ENCODE results near the gene TFF3.

Gene TFF3

GRCh38 chr21:42282021-42282420, 33.2 kb downstream of the TFF3 start:
- H3K9me3 ChIP-seq (ENCODE audit: control insufficient read depth in 5 of 5, low read length in 5 of 5), result no peaks in the 10 kb centered on the region
- no peak overlapping the region for H3K27ac ChIP-seq (ENCODE audit: low read depth, low read length)
- peaks cover 0 to 4% (median 0%) of the 10 kb centered on the region in 5 donors for H3K27me3 ChIP-seq (ENCODE audit: control insufficient read depth in 5 of 5, insufficient read depth in 4 of 5, low read length in 5 of 5)
- no peaks in the 10 kb centered on the region for H3K4me1 ChIP-seq (ENCODE audit: control insufficient read depth in 5 of 5, insufficient read depth in 5 of 5, low read length in 5 of 5)
- H3K4me3 ChIP-seq (ENCODE audit: low read depth in 1 of 5, low read length in 5 of 5), result no peak overlapping the region
- H3K36me3 ChIP-seq (ENCODE audit: control insufficient read depth in 5 of 5, insufficient read depth in 5 of 5, low read length in 5 of 5), result peaks cover 0 to 70% (median 54%) of the 10 kb centered on the region in 5 donors
- no peak overlapping the region for H3K9ac ChIP-seq (ENCODE audit: low read length in 5 of 5)

GRCh38 chr21:42281181-42281680, 34.0 kb downstream of the TFF3 start:
- Histone ChIP-seq H3K27me3 (ENCODE audit: control insufficient read depth in 5 of 5, insufficient read depth in 4 of 5, low read length in 5 of 5) (peaks cover 0 to 3% (median 0%) of the 10 kb centered on the region in 5 donors), H3K27ac (ENCODE audit: low read depth, low read length) (no peak overlapping the region), H3K9me3 (ENCODE audit: control insufficient read depth in 5 of 5, low read length in 5 of 5) (no peaks in the 10 kb centered on the region), H3K9ac (ENCODE audit: low read length in 5 of 5) (no peak overlapping the region), H3K36me3 (ENCODE audit: control insufficient read depth in 5 of 5, insufficient read depth in 5 of 5, low read length in 5 of 5) (peaks cover 0 to 71% (median 54%) of the 10 kb centered on the region in 5 donors), H3K4me3 (ENCODE audit: low read depth in 1 of 5, low read length in 5 of 5) (no peak overlapping the region), H3K4me1 (ENCODE audit: control insufficient read depth in 5 of 5, insufficient read depth in 5 of 5, low read length in 5 of 5) (peaks cover 0 to 3% (median 0%) of the 10 kb centered on the region in 5 donors)

GRCh38 chr21:42280356-42281180, 34.6 kb downstream of the TFF3 start:
- H3K4me1 ChIP-seq (ENCODE audit: control insufficient read depth in 5 of 5, insufficient read depth in 5 of 5, low read length in 5 of 5), result peaks cover 0 to 6% (median 0%) of the 10 kb centered on the region in 5 donors
- no peak overlapping the region for H3K9ac ChIP-seq (ENCODE audit: low read length in 5 of 5)
- no peak overlapping the region for H3K27ac ChIP-seq (ENCODE audit: low read depth, low read length)
- peaks cover 0 to 68% (median 52%) of the 10 kb centered on the region in 5 donors for H3K36me3 ChIP-seq (ENCODE audit: control insufficient read depth in 5 of 5, insufficient read depth in 5 of 5, low read length in 5 of 5)
- H3K27me3 ChIP-seq (ENCODE audit: control insufficient read depth in 5 of 5, insufficient read depth in 4 of 5, low read length in 5 of 5), result peaks cover 0 to 3% (median 0%) of the 10 kb centered on the region in 5 donors
- H3K9me3 ChIP-seq (ENCODE audit: control insufficient read depth in 5 of 5, low read length in 5 of 5), result no peaks in the 10 kb centered on the region
- no peak overlapping the region for H3K4me3 ChIP-seq (ENCODE audit: low read depth in 1 of 5, low read length in 5 of 5)

GRCh38 chr21:42279888-42280287, 35.3 kb downstream of the TFF3 start:
- Histone ChIP-seq H3K4me1 (ENCODE audit: control insufficient read depth in 5 of 5, insufficient read depth in 5 of 5, low read length in 5 of 5) (peaks cover 0 to 6% (median 0%) of the 10 kb centered on the region in 5 donors), H3K27me3 (ENCODE audit: control insufficient read depth in 5 of 5, insufficient read depth in 4 of 5, low read length in 5 of 5) (peaks cover 0 to 3% (median 0%) of the 10 kb centered on the region in 5 donors), H3K36me3 (ENCODE audit: control insufficient read depth in 5 of 5, insufficient read depth in 5 of 5, low read length in 5 of 5) (peaks cover 0 to 74% (median 55%) of the 10 kb centered on the region in 5 donors), H3K4me3 (ENCODE audit: low read depth in 1 of 5, low read length in 5 of 5) (no peak overlapping the region), H3K27ac (ENCODE audit: low read depth, low read length) (no peak overlapping the region), H3K9ac (ENCODE audit: low read length in 5 of 5) (no peak overlapping the region), H3K9me3 (ENCODE audit: control insufficient read depth in 5 of 5, low read length in 5 of 5) (no peaks in the 10 kb centered on the region)

- Histone ChIP-seq H3K27me3 (ENCODE audit: control insufficient read depth in 5 of 5, insufficient read depth in 4 of 5, low read length in 5 of 5) (peaks cover 0 to 3% (median 0%) of the 10 kb centered on the region in 5 donors), H3K36me3 (ENCODE audit: control insufficient read depth in 5 of 5, insufficient read depth in 5 of 5, low read length in 5 of 5) (peaks cover 0 to 72% (median 50%) of the 10 kb centered on the region in 5 donors), H3K4me3 (ENCODE audit: low read depth in 1 of 5, low read length in 5 of 5) (no peak overlapping the region), H3K4me1 (ENCODE audit: control insufficient read depth in 5 of 5, insufficient read depth in 5 of 5, low read length in 5 of 5) (peaks cover 0 to 6% (median 0%) of the 10 kb centered on the region in 5 donors), H3K27ac (ENCODE audit: low read depth, low read length) (no peak overlapping the region), H3K9me3 (ENCODE audit: control insufficient read depth in 5 of 5, low read length in 5 of 5) (no peaks in the 10 kb centered on the region), H3K9ac (ENCODE audit: low read length in 5 of 5) (no peak overlapping the region)
Measured at GRCh38 chr21:42279341-42279871, 35.8 kb downstream of the TFF3 start.

GRCh38 chr21:42278451-42279149, 36.6 kb downstream of the TFF3 start:
- H3K27me3 ChIP-seq (ENCODE audit: control insufficient read depth in 5 of 5, insufficient read depth in 4 of 5, low read length in 5 of 5), result peaks cover 0 to 3% (median 0%) of the 10 kb centered on the region in 5 donors
- no peak overlapping the region for H3K4me3 ChIP-seq (ENCODE audit: low read depth in 1 of 5, low read length in 5 of 5)
- H3K9me3 ChIP-seq (ENCODE audit: control insufficient read depth in 5 of 5, low read length in 5 of 5), result no peaks in the 10 kb centered on the region
- peaks cover 0 to 73% (median 52%) of the 10 kb centered on the region in 5 donors for H3K36me3 ChIP-seq (ENCODE audit: control insufficient read depth in 5 of 5, insufficient read depth in 5 of 5, low read length in 5 of 5)
- peaks cover 0 to 6% (median 0%) of the 10 kb centered on the region in 5 donors for H3K4me1 ChIP-seq (ENCODE audit: control insufficient read depth in 5 of 5, insufficient read depth in 5 of 5, low read length in 5 of 5)
- H3K27ac ChIP-seq (ENCODE audit: low read depth, low read length), result no peak overlapping the region
- H3K9ac ChIP-seq (ENCODE audit: low read length in 5 of 5), result no peak overlapping the region

- H3K27me3 ChIP-seq (ENCODE audit: control insufficient read depth in 5 of 5, insufficient read depth in 4 of 5, low read length in 5 of 5), result peaks cover 0 to 3% (median 0%) of the 10 kb centered on the region in 5 donors
- H3K9me3 ChIP-seq (ENCODE audit: control insufficient read depth in 5 of 5, low read length in 5 of 5), result no peaks in the 10 kb centered on the region
- peaks cover 0 to 6% (median 0%) of the 10 kb centered on the region in 5 donors for H3K4me1 ChIP-seq (ENCODE audit: control insufficient read depth in 5 of 5, insufficient read depth in 5 of 5, low read length in 5 of 5)
- no peak overlapping the region for H3K4me3 ChIP-seq (ENCODE audit: low read depth in 1 of 5, low read length in 5 of 5)
- no peak overlapping the region for H3K9ac ChIP-seq (ENCODE audit: low read length in 5 of 5)
- peaks cover 0 to 75% (median 55%) of the 10 kb centered on the region in 5 donors for H3K36me3 ChIP-seq (ENCODE audit: control insufficient read depth in 5 of 5, insufficient read depth in 5 of 5, low read length in 5 of 5)
- no peak overlapping the region for H3K27ac ChIP-seq (ENCODE audit: low read depth, low read length)
Measured at GRCh38 chr21:42277593-42277992, 37.6 kb downstream of the TFF3 start.

- Histone ChIP-seq H3K36me3 (ENCODE audit: control insufficient read depth in 5 of 5, insufficient read depth in 5 of 5, low read length in 5 of 5) (peaks cover 0 to 71% (median 49%) of the 10 kb centered on the region in 5 donors), H3K4me3 (ENCODE audit: low read depth in 1 of 5, low read length in 5 of 5) (no peak overlapping the region), H3K27ac (ENCODE audit: low read depth, low read length) (no peak overlapping the region), H3K27me3 (ENCODE audit: control insufficient read depth in 5 of 5, insufficient read depth in 4 of 5, low read length in 5 of 5) (peaks cover 0 to 3% (median 0%) of the 10 kb centered on the region in 5 donors), H3K9me3 (ENCODE audit: control insufficient read depth in 5 of 5, low read length in 5 of 5) (no peaks in the 10 kb centered on the region), H3K4me1 (ENCODE audit: control insufficient read depth in 5 of 5, insufficient read depth in 5 of 5, low read length in 5 of 5) (peaks cover 0 to 6% (median 0%) of the 10 kb centered on the region in 5 donors), H3K9ac (ENCODE audit: low read length in 5 of 5) (no peak overlapping the region)
Measured at GRCh38 chr21:42276526-42277154, 38.6 kb downstream of the TFF3 start.

- Histone ChIP-seq H3K4me1 (ENCODE audit: control insufficient read depth in 5 of 5, insufficient read depth in 5 of 5, low read length in 5 of 5) (peaks cover 0 to 6% (median 0%) of the 10 kb centered on the region in 5 donors), H3K36me3 (ENCODE audit: control insufficient read depth in 5 of 5, insufficient read depth in 5 of 5, low read length in 5 of 5) (peaks cover 0 to 67% (median 44%) of the 10 kb centered on the region in 5 donors), H3K27ac (ENCODE audit: low read depth, low read length) (no peak overlapping the region), H3K4me3 (ENCODE audit: low read depth in 1 of 5, low read length in 5 of 5) (no peak overlapping the region), H3K9me3 (ENCODE audit: control insufficient read depth in 5 of 5, low read length in 5 of 5) (no peaks in the 10 kb centered on the region), H3K9ac (ENCODE audit: low read length in 5 of 5) (no peak overlapping the region), H3K27me3 (ENCODE audit: control insufficient read depth in 5 of 5, insufficient read depth in 4 of 5, low read length in 5 of 5) (peaks cover 0 to 3% (median 0%) of the 10 kb centered on the region in 5 donors)
Measured at GRCh38 chr21:42276076-42276475, 39.1 kb downstream of the TFF3 start.

All from subcutaneous abdominal adipose tissue (tissue), 5 donors.